ENCODE measurements around the gene GIT1.

The GIT1 gene

DNA sequence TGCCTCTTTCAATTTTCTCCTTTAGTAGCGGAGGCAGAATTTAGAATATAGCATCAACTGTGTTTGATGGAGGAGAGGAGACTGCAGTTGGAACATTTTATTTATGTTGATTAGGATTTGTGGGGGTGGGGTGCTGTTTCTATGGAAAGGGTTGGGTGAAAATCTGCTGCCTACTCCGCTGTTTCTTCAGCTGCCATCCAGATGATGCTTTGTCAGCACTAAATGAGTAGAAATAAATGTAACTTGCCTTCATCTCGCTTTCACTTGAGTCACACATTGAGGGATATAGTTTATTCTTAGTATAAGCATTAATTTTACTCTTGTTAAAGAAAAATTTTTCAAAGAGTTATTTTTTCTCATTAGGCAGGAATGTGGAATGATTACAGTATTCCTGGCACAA lies 64.8 kb downstream of the GIT1 start:
- no peak for DNase-seq (ENCODE audit: low read depth in 2 of 2, low spot score in 1 of 2)
